ENCODE measurements around the gene KRTDAP.

KRTDAP gene, protein sequence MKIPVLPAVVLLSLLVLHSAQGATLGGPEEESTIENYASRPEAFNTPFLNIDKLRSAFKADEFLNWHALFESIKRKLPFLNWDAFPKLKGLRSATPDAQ

DNA sequence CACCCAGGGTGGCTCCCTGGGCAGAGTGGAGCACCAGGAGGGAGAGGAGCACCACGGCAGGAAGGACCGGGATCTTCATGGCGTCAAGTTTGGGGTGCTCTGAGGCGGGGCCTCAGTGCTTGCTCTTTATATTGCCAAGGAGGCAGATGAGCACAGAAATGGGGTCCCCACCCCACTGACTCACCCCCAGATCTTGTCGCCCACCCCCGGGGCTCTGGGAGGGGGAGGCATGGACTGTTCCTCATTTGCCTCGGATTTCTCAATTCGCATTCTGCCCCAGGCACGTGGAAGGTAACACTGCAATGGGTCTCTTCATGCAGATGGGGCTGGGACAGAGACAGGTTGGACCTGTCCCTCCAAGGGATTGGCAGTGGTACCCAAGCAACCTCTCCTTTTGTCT is at the start of gene KRTDAP:
Gene KRTDAP (minus strand): TSS at position 101 of the 400 bp plus-strand sequence. CDS start 22 bp downstream, at position 79.
- no peak for DNase-seq

DNA sequence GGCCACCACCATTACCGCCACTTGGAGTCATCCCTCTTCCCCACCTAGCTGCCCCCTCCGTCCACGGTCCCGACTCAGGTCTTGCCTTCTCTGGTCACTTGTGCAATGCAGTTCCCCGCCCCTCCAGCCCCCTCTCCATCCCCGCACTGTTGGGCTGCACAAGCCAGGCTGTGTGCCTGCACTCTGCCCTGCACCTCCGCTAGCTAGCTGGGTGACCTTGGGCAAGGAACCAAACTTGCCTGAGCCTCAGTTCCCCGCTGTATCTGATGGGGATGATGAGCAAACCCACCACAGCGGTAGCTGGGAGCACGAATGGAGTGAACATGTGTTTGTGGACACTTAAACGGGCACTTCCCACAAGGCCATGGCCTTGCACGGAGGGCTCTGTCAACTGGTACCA is 49.6 kb upstream of the KRTDAP start:
- DNase-seq = no peak

DNA sequence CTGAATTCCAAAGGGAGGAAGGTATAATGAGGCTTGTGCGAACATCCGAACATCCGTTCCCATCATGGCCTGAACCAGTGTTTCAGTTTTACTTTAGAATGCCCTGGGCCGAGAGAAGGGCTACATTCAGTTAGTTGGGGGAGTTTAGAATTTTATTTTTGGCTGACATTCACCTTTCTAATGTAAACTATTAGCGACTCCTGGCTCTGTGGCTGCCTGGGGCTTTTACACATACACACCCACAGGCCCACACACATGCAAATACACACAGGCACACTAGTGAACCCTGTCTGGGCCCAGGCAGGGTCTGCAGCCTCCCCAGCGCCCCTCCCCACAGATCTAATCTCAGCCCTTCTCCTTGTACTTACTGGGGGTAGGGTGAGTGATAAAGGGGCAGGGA is 49.0 kb upstream of the KRTDAP start:
- no peak for DNase-seq

DNA sequence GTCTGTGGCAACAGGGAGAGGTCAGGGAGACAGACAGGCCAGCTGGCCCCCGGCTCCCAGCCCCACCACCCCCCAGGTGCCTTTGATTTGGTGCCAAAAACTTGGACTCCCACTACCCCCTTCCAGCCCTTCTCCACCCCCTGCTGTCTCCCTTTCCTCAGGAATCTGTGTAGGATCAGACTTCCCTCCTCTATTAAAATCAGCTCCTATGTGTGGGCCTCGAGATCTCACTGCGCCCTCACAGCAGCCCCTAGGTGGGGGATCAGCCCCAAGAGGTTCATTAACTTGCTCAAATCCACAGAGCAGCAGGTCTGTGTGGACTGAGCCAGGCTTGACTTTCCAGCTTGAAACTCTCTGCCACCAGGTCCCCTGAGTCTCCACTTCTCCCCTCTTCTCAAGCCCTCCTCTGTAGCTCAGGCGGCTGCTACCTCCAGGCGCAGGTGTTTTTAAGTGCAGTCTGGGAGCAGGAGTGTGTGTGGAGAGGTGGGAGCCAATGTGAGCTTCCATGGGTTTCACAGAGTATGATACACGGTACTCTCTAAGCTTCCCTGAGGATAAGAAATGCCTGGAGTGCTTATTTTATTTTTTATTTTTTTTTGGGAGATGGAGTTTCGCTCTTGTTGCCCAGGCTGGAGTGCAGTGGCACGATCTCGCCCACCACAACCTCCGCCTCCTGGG is 44.7 kb upstream of the KRTDAP start:
- no peak for DNase-seq

DNA sequence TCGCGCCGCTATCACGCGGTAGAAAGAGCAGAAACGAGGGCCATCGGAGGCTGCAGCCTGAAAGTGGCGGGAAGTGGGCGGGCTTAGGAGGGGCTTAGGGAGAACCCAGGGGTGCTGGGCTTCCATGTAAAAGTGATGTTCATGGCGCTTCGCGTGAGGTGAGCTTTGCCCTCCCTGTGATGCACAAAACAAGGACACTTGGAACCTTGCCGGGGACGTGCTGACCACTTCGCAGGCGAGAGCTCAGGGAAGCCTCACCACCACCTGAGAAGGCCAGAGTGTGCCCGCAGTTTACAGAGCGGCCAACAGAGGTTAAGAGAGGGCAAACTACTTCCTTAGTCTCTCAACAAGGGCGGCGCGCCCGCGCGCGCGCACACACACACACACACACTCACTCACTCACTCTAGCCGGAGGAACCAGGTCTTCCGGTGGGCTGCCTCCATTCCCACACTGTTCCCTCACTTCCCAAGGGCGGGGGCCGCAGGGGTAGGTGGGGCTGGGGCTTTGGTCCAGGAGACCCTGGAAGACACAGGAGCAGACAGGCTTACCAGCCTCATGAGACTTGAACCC is 43.6 kb upstream of the KRTDAP start:
- no peak for DNase-seq

DNA sequence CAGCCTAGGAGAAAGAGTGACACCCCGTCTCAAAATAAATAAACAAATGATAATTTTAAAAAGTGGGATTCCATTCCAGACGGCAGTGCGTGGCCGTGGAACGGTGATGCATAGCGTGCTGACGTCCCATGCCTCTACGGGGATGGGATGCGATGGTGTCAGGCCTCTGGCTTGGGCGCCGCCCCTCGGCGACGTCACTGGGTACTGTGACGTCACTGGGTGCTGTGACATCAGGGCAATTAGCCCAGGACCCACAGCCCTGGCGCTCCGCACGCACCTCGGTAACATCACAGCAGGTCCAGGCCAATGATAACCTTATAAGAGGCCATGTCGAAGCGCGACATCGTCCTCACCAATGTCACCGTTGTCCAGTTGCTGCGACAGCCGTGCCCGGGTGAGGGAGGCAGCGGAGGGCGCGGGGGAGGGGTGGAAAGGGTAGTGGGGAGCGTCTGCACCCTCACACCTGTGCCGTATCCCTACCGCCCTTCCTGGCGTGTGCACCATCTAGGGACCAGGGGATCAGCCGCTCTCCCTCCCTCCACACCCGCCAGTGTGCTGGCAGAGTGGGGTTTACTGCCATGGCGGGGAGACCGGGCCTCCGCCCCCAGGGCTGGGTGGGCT is 43.0 kb upstream of the KRTDAP start, which contains the start of gene GAPDHS:
Gene GAPDHS (plus strand): TSS at position 256 of the 621 bp plus-strand sequence. CDS start 72 bp downstream, at position 328.
- DNase-seq = no peak

DNA sequence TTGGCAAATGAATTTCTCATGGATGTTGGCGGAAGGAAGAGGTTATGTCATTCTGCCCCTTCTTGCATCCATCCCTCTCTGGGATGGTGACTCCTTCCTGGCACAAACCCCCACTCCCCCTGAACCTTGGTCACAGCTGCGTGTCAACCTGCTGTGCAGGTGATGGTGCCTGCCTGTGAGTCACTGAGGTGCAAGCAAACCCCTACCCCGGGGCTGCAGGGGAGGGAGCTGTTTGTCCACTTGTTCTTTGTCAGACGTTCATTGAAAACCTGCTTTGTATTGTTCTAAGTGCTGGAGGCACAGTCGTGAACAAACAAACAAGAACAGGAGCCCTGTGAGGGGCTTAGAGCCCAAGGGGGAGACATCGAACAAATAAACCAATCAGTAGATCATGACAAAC is 41.0 kb upstream of the KRTDAP start:
- DNase-seq = no peak

DNA sequence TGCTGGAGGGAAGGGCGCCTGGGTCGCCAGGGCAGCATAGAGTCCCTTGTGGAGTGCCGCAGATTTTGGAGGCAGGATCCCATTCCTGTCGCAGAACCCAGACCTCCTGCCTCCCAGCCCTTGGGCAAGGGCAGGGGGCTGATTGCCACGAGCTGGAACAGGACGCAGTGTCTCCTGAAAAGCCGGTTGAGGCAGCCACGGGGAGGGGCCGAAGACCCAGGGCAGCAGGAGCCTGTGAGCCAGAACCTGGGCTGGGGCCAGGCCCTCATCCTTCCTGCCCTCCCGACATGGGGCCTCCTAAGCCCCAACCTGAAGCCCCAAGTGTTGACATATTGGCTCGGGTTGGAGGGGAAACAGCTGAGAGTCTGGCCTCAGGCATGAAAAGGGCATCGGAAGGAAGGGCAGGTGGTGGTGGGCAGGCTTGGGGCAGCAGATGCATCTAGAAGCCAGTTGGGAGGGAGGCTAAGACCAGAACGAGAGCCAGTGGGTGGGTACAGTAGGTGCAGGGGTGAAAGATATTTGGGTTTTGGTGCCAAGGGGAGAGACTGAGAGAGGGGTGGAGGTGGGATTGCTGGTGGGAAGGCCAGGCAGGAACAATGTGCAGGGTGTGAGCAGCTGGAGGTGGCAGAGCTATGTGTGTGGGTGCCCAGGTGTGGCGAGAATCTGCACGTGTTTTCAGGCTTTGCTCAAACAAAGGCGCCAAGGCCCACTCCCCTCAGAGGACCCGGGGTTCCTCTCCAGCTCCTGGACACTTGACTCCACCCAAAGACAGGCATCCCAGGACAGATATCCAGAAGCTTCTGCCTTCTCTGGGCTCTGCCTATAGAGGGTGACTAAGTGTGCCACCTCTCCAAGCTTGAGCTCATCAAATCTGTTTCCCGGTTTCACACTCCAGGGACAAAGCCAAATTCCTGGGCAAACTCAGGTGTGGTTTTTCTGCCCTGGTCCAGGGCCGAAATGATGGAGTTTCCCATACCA is 39.3 kb upstream of the KRTDAP start:
- no peak for DNase-seq

DNA sequence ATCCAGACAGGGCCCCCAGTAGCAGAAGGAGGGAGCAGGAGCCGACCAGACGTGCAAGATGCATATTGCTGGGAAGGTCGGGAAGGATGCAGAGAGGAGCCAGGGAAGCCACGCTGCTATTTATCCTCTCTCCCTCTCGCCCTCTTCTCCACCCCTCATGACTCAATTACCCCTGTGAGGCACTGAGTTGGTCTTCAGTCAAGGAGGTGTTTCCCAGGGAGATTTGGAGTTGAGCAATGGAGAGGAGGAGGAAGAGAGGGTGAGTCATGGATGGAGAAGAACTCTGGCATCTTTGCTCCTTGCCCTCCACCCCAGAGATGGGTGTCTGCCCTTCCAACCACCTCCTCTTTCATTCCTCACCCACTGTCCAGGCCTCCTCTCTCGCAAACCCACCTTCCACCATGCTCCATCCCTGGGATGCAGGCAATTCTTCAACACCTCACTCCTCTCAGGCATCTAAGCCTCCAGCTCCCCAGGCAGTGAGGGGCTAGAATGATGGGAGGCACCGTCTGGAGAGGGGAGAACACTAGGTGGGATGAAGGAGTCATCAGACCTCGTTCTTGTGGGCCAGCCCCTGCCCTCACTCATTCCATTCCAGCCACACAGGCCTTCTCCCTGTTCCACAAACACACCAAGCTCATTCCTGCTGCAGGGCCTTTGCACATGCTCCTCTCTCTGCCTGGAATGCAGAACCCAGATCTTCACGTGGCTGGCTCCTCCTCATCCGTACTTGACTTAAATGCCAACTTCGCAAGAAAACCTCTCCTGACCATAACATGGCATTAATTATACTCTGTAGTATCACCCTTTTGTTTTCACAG is 38.2 kb upstream of the KRTDAP start, which contains the start of gene SBSN:
Gene SBSN (minus strand): TSS at position 94 of the 821 bp plus-strand sequence. CDS start 30 bp downstream, at position 64.
- DNase-seq = no peak

DNA sequence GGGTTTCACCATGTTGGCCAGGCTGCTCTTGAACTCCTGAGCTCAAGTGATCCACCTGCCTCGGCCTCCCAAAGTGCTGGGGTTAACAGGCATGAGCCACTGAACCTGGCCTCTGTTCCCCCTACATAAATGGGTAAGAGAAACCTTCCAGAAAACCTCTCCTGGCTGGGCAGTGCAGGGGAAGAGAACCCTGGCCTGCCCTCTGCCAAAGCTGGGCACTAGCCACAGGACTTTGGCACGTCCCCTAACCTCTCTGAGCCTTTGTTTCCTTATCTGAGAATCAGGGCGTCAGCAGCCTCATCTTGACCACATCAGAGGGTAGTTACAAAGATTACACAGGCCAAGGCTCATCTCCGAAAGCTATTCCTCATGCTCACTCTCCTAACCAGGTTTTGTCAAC is 35.6 kb upstream of the KRTDAP start:
- no peak for DNase-seq

DNA sequence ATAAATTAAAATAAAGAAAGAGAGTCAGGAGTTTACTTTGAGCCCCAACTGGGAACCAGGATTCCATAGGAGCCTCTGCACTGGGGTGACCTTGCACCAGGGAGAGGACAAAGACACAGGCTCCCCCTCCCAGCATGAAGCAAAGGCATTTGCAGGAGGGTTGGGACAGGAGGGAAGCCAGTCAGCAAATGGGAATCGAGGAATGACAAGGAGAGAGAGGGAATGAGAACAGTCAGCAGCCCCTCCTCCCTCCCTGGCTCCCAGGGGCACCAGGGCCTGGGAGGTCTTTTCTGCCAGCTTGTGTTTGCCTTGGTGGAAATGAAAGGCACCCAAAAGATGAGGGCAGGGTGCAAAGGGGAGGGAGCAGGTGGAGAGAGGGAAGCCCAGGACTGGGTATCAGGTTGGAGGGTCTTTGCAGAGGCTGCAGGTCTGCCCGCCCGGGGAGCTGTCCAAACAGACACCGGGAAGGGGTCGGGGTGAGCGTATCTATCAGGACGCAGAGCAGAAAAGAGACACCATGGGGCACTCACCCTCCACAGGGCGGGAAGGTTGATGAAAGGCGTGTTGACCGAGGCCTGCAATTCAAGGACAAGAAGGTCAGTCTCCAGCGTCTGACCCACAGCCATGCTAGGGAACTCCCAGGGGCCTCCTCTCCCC is 34.0 kb upstream of the KRTDAP start:
- DNase-seq = no peak

DNA sequence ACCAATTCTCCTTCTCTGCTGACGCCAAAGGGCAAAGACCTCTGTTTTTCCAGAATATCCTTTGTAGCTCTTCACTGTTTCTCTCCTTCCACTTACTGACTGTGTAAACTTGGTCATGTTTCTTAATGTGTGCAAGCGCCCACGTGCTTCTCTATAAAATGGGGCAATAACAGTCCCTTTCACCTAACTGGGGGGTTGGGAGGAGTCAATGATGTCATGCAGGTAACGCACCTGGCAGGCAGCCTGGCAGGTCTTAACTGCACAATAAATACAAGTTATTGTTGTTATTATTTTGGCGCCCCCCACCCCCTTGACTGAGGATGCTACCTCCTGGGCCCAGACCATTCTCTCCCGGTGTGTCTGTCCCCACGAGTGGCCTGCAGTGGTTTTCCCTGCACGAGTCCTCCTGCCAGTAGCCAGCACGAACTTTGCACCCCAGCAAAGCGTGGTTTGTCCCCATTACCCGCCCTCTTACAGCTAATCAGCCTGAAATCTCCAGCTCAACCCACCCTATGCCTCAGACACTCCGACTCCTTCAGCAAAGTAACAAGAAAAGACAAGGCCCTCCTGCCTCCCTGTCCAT is 32.6 kb upstream of the KRTDAP start:
- DNase-seq = no peak

DNA sequence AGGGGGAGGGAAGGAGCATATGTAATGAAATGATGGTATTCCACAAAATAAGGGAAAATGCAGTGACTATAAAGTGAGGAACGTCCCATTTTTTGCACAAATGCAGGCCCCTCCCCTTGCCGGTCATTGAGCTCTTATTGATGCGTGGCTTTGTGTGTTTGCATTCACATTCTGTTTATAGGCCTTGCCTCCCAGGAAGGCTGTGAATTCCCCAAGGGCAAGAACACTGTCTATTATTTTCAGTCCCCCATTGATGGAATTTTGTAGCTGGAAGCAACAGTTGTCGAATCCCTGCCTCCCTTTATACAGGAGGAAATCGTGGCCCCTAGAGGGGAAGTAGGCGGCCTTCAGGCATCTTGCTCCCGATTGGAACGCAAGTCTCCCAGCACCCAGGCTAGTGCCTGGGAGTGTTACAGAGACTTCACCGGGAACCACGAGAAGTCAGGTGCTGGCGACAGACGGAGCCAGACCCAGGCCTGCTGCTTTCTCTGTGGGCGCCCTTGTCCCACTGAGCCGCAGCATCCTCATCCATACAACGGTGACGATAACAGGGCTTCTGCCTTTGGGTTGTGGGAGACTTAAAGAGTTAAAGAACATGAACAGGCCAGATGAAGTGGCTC is 31.0 kb upstream of the KRTDAP start:
- no peak for DNase-seq

DNA sequence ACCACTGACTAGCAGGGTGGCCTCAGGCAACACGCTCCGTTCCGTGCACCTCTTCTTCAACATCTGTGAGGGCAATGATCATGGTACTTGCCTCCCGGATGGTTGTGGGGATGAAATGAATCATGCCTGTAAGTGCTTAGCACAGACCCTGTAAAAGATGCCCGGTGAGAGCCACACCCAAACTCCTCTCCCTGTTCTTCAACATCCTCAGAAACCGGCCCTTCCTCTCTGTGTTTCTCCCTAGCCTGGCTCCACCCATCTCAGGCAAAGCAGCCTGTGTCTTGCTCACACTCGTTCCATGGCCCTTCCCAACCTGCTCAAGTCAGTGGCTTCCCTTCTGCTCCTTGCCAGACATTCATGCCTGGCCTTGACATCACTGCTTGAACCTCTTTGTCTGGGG is 29.0 kb upstream of the KRTDAP start:
- no peak for DNase-seq

DNA sequence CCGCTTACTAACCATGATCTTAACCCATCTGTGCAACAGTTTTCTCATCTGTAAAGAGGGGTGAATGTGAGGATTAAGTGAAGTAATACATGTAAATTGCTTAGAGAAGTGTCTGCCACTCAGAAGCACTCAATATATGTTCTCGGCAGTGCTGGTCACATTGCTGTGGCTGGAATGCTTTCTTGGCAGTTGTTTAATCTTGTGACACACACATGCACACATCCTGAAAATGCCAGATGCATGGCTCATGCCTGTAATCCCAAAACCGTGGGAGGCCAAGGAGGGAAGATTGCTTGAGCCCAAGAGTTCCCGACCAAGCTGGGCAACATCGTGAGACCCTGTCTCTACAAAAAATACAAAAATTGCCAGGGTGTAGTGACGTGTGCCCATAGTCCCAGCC is 28.0 kb upstream of the KRTDAP start:
- no peak for DNase-seq

DNA sequence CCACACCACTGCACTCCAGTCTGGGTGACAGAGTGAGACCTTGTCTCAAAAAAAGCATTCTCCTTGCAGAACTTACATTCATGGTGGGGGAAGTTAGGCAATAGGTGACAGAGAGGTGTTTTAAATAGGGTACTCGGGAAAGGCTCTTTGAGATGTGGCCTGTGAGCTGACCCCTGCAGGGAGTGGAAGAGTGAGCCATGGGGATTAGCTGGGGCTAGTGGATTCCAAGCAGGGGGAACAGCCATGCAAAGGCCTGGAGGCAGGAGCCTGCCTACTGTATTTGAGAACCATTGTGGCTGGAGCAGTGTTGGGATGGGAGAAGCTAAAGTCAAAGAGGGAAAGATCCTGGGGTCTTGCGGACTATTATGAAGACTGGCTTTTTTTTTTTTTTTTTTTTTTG is 27.1 kb upstream of the KRTDAP start:
- DNase-seq = no peak

DNA sequence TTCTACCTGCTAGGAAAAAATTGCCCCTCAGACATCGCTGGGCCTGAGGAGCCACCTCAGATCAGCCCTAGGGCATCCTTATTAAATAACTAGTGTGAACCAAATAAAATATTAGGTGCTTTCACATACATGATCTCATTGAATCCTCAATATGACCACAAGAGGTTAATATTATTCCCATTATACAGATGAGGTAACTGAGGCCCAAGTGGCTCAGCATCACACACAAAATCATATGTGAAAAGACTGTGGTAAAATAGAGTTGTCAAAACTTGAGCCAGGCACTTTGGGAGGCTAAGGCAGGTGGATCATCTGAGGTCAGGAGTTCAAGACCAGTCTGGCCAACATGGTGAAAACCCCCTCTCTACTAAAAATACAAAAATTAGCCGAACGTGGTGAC is 26.0 kb upstream of the KRTDAP start:
- DNase-seq = no peak

DNA sequence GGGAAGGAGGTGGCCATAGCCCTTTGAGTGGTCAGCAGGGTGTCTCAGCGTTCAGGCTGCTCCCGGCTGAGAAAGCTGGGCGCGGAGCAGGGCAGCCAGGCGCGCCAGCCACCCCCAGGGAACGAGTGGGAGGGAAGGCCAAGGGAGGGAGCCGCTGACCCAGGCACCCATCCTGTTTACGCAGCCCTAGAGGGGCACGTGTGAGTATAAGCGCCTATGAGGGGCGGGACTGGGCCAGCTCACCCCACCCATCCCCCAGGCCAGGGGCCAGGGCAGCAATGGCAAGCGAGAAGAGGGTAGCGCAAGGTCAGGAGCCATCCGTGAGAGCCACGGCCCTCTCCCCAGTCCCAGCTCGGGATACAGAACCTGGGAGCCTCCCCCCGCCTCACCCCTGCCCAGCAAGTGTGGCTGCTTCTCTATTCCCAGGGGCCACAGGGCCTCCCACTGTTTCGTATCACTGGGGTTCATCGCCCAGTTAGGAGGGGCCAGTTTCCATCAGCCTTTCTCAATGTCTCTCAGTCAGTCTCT is 24.1 kb upstream of the KRTDAP start:
- DNase-seq = no peak

DNA sequence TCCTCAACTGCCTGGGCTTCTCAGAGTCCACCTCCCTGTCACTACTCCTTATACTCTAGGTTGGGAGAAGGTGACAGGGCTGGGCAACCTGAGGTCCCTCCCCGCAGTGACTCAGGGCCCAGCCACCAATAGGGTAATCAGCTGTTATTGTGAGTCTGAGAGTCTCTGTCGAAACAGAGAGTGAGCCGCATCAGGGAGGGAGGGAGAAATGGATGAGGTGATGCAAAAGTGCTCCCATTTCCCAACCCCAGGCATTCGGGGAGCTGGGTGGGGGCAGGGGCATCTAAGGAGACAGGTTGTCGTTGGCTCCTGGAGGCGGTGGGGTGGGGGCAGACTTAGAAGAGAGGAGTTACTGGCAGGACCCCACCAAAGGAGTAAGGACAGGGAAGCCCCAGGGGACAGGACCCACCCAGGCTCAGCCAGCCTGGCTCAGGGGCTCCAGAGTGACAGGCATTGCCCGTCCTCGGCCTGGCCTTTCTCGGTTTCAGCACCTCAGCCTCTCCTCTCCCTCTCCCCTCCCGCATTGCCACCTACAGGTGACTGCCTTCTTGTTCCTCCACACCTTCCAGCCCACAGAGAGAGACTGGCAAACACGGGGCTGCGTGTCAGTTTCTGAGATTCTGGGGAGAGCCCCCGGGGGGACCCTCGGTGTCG is 23.5 kb upstream of the KRTDAP start, which contains the start of gene DMKN:
Gene DMKN (minus strand): TSS at position 22 of the 654 bp plus-strand sequence. CDS start 174 bp downstream, outside the sequence.
- no peak for DNase-seq

All from SHP77 (cell line).